SK-N-MC (cell line): ENCODE data around the gene KCNH1.

Source experiments
- DNase-seq: peaks from one replicate; pipeline ENCODE4 v3.0.0-alpha.2; 2011; ENCODE audit warnings: low read depth, low spot score
- H3K27ac ChIP-seq: fragments of 200-600 bp; sonication (generic); 2 replicates; pipeline ENCODE4 v1.5.1; 2016; ENCODE audit warnings: mixed run types
- H3K36me3 ChIP-seq: fragments of 200-600 bp; sonication (generic); 2 replicates; pipeline ENCODE4 v1.6.1; 2017; ENCODE audit warnings: antibody characterized with exemption, low read length, mixed read lengths; ENCODE audit not compliant: insufficient read depth
- H3K4me3 ChIP-seq: fragments of 200-600 bp; sonication (generic); 2 replicates; pipeline ENCODE4 v1.5.1; 2016
- H3K9ac ChIP-seq: fragments of 200-600 bp; sonication (generic); 2 replicates; pipeline ENCODE4 v1.8.0; 2017; ENCODE audit warnings: mixed run types, mixed read lengths; ENCODE audit not compliant: insufficient read length
- H3K9me3 ChIP-seq: fragments of 200-600 bp; sonication (generic); 2 replicates; pipeline ENCODE4 v1.6.1; 2017; ENCODE audit warnings: low read depth, mild to moderate bottlenecking, antibody characterized with exemption, low read length, moderate library complexity, mixed read lengths
- EZH2 ChIP-seq: fragments of 200-600 bp; sonication (generic); IDR thresholded peaks from one replicate; pipeline ENCODE4 v1.6.1; 2017; ENCODE audit warnings: antibody characterized with exemption
- FOXP2 ChIP-seq: optimal IDR thresholded peaks from 2 replicates; pipeline ENCODE3; 2011; ENCODE audit warnings: mild to moderate bottlenecking, moderate library complexity; ENCODE audit not compliant: insufficient read depth; ENCODE audit errors: extremely low read length, control extremely low read depth
- POLR2AphosphoS5 ChIP-seq: IDR thresholded peaks from 2 replicates; pipeline ENCODE4 v1.6.1; 2012; ENCODE audit warnings: mild to moderate bottlenecking, low read depth, low read length, borderline replicate concordance

The KCNH1 gene

GRCh38 chr1:210684466-210685294, 449.3 kb downstream of the KCNH1 start:
- no peak for DNase-seq
- no peaks in the 10 kb centered on the region for H3K9me3 ChIP-seq
- H3K4me3 ChIP-seq = no peak overlapping the region
- no peak overlapping the region for H3K27ac ChIP-seq
- TF ChIP-seq FOXP2 (no peak), EZH2 (no peak), POLR2AphosphoS5 (no peak)
- no peaks in the 10 kb centered on the region for H3K36me3 ChIP-seq
- no peak overlapping the region for H3K9ac ChIP-seq

- no peaks in the 10 kb centered on the region for H3K9me3 ChIP-seq
- DNase-seq = no peak
- no peaks in the 10 kb centered on the region for H3K36me3 ChIP-seq
- H3K27ac ChIP-seq = no peak overlapping the region
- H3K4me3 ChIP-seq = no peak overlapping the region
- TF ChIP-seq POLR2AphosphoS5 = no peak
- TF ChIP-seq FOXP2 = no peak
- TF ChIP-seq EZH2 = no peak
- no peak overlapping the region for H3K9ac ChIP-seq
These were observed 450.4 kb downstream of the KCNH1 start for GRCh38 chr1:210683403-210684047.

- Histone ChIP-seq H3K4me3 (no peak overlapping the region), H3K9me3 (no peaks in the 10 kb centered on the region), H3K36me3 (no peaks in the 10 kb centered on the region), H3K9ac (no peak overlapping the region), H3K27ac (no peak overlapping the region)
- TF ChIP-seq FOXP2 (no peak), POLR2AphosphoS5 (no peak), EZH2 (no peak)
- no peak for DNase-seq
These were observed 452.8 kb downstream of the KCNH1 start for GRCh38 chr1:210681158-210681557.

GRCh38 chr1:210678306-210678705, 455.6 kb downstream of the KCNH1 start:
- Histone ChIP-seq H3K9ac (no peak overlapping the region), H3K36me3 (no peaks in the 10 kb centered on the region), H3K4me3 (no peak overlapping the region), H3K9me3 (no peaks in the 10 kb centered on the region), H3K27ac (no peak overlapping the region)
- no peak for TF ChIP-seq POLR2AphosphoS5
- TF ChIP-seq EZH2 = no peak
- TF ChIP-seq FOXP2 = no peak
- DNase-seq = no peak

- Histone ChIP-seq H3K27ac (no peak overlapping the region), H3K36me3 (no peaks in the 10 kb centered on the region), H3K9me3 (no peaks in the 10 kb centered on the region), H3K4me3 (no peak overlapping the region), H3K9ac (no peak overlapping the region)
- TF ChIP-seq POLR2AphosphoS5 (no peak), EZH2 (no peak), FOXP2 (no peak)
- no peak for DNase-seq
These were observed 456.4 kb downstream of the KCNH1 start for GRCh38 chr1:210677533-210677932.

GRCh38 chr1:210676539-210676938, 457.4 kb downstream of the KCNH1 start:
- no peak for TF ChIP-seq FOXP2
- TF ChIP-seq POLR2AphosphoS5 = no peak
- no peak for TF ChIP-seq EZH2
- no peak overlapping the region for H3K27ac ChIP-seq
- DNase-seq = no peak
- no peak overlapping the region for H3K4me3 ChIP-seq
- no peaks in the 10 kb centered on the region for H3K36me3 ChIP-seq
- H3K9me3 ChIP-seq = no peaks in the 10 kb centered on the region
- H3K9ac ChIP-seq = no peak overlapping the region

GRCh38 chr1:210674151-210674550, 459.8 kb downstream of the KCNH1 start:
- TF ChIP-seq POLR2AphosphoS5 (no peak), FOXP2 (no peak), EZH2 (no peak)
- no peaks in the 10 kb centered on the region for H3K9me3 ChIP-seq
- no peak for DNase-seq
- H3K27ac ChIP-seq = no peak overlapping the region
- no peak overlapping the region for H3K9ac ChIP-seq
- H3K4me3 ChIP-seq = no peak overlapping the region
- H3K36me3 ChIP-seq = no peaks in the 10 kb centered on the region

- Histone ChIP-seq H3K9me3 (no peaks in the 10 kb centered on the region), H3K4me3 (no peak overlapping the region), H3K36me3 (no peaks in the 10 kb centered on the region), H3K27ac (no peak overlapping the region), H3K9ac (no peak overlapping the region)
- no peak for DNase-seq
- TF ChIP-seq EZH2 (no peak), POLR2AphosphoS5 (no peak), FOXP2 (no peak)
These were observed 464.0 kb downstream of the KCNH1 start for GRCh38 chr1:210669951-210670350.

GRCh38 chr1:210663730-210664573, 470.0 kb downstream of the KCNH1 start:
- H3K4me3 ChIP-seq = no peak overlapping the region
- H3K27ac ChIP-seq = no peak overlapping the region
- H3K36me3 ChIP-seq = no peaks in the 10 kb centered on the region
- H3K9me3 ChIP-seq = no peaks in the 10 kb centered on the region
- no peak overlapping the region for H3K9ac ChIP-seq
- no peak for DNase-seq
- TF ChIP-seq EZH2 (no peak), FOXP2 (no peak), POLR2AphosphoS5 (no peak)
